ENCODE data around the gene NOS3.
"Not testable (repeated sequence)": the region's sequence is repeated elsewhere in the genome, so short reads cannot be mapped to it uniquely, and the experiment has no call there.

NOS3 gene

DNA sequence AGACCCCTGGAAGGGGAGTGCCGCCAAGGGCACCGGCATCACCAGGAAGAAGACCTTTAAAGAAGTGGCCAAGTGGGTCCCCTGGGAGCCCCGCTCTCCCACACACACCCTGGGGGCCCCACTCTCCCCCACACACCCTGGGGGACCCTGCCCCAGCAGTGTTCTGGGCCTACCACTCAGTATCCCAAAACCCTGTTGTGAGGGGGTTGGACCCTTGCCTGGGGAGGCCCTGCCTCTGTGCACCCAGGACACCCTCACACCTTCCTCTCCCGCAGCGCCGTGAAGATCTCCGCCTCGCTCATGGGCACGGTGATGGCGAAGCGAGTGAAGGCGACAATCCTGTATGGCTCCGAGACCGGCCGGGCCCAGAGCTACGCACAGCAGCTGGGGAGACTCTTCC lies 10.7 kb downstream of the NOS3 start:
- DNase-seq (ENCODE audit: low read depth), result no peak

DNA sequence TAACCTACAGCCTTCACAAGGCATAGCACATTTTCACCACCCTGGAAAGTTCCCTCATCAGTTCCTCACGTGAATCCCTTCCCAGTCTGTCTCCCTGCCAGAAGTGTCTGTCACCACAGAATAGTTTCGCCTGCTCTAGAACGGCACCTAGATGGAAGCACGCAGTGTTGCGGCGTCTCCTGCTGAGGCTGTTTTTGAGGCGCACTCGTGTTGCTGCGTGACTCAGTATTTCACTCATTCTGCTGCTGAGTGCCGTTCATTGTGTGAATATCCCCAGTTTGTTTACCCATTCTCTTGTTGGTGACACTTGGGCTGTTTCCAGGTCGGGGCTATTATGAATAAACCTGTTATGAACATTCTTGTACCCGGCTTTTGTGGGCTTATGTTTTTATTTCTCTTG lies 12.8 kb downstream of the NOS3 start:
- no peak for DNase-seq (ENCODE audit: low read depth)

GRCh38 chr7:151005566-151005965 lies 14.7 kb downstream of the NOS3 start:
- DNase-seq (ENCODE audit: low read depth), result no peak

- DNase-seq (ENCODE audit: low read depth), result no peak
Observed at GRCh38 chr7:151006590-151007300, 15.9 kb downstream of the NOS3 start.

- no peak for DNase-seq (ENCODE audit: low read depth)
Observed at GRCh38 chr7:151007469-151007898, 16.7 kb downstream of the NOS3 start.

- no peak for DNase-seq (ENCODE audit: low read depth)
Observed at GRCh38 chr7:151008143-151008510, 17.3 kb downstream of the NOS3 start.

DNA sequence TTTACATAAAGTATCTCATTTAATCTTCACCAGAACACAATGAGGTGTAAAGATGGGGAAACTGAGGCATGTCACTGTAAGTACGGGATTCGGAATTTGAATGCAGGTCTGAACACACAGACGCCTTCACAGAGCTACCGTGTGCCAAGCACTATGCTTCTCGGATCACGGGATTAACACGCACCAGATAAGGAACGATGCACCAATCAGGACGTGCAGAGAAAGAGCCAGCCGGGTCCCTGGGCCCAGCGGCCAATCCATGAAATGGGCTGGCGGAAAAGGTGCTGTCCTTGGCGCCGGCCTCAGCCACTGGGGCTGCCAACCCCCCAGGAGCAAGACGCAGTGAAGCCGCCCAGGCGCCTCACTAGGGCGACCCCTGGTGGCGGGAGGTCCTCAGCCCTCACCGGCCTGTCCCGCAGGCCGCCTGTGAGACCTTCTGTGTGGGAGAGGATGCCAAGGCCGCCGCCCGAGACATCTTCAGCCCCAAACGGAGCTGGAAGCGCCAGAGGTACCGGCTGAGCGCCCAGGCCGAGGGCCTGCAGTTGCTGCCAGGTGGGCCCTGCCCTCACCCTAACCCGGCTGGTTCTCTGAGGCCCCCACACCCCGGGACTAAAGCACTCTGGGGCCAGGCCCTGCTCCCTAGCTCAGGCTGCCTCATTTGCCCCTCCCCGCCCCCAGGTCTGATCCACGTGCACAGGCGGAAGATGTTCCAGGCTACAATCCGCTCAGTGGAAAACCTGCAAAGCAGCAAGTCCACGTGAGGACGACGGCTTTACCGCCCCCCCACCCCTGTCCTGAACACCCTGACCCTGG lies 17.9 kb downstream of the NOS3 start:
- peak; percentile 75 for DNase-seq (ENCODE audit: low read depth)

DNA sequence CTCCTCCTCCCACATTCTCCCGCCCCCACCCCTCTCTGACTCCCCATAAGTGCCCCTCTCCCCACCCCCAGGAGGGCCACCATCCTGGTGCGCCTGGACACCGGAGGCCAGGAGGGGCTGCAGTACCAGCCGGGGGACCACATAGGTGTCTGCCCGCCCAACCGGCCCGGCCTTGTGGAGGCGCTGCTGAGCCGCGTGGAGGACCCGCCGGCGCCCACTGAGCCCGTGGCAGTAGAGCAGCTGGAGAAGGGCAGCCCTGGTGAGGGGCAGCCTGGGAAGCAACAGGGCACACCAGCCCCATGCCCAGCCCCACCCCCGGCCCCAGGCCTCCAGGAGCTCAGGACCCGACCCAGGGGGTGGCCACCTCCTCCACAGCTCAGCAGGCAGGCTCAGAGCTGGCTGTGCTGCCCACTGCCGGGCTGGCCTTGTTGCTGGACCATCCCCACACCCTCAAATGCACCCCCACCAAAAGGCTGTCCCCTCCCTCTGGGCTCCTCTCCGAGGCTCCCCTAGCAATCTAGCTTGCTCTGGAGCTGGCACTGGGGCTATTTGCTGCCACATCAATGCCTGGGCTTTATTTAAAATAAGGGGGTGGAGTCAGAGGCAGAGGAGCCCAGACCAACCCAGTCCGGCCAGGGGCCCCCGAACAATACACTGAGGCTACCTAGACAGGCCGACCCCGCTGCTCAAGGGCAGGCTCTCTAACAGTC lies 18.7 kb downstream of the NOS3 start:
- no peak for DNase-seq (ENCODE audit: low read depth)

DNA sequence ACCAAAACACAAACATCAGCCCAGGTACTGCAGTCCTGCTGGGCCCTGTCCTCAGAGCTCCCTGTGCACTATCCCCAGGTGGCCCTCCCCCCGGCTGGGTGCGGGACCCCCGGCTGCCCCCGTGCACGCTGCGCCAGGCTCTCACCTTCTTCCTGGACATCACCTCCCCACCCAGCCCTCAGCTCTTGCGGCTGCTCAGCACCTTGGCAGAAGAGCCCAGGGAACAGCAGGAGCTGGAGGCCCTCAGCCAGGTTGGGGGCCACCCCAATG lies 19.2 kb downstream of the NOS3 start:
- no peak for DNase-seq (ENCODE audit: low read depth)

DNA sequence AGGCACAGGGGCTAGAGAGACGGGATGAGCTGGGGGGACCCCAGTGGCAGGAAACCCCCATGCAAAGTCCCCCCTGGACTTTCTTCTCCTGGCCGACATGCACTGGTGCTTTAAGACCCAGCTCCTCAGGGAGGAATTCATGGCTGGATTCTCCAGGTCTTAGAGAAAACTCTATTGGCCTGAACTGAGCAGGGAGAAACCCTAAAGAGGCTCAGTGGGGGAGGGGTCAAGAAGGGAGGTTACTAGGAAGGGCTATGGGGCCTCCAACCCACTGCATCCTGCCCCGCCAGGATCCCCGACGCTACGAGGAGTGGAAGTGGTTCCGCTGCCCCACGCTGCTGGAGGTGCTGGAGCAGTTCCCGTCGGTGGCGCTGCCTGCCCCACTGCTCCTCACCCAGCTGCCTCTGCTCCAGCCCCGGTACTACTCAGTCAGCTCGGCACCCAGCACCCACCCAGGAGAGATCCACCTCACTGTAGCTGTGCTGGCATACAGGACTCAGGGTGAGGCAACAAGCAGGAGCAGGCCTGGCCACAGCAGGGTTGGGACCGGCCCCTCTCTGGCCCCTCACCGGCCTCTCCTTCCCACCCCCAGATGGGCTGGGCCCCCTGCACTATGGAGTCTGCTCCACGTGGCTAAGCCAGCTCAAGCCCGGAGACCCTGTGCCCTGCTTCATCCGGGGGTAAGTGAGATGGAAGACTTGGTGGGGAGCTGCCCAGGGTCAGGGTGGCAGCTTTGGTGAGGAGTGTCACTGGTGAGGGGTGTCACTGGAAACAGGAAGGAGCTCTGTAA lies 19.7 kb downstream of the NOS3 start:
- DNase-seq (ENCODE audit: low read depth), result no peak

DNA sequence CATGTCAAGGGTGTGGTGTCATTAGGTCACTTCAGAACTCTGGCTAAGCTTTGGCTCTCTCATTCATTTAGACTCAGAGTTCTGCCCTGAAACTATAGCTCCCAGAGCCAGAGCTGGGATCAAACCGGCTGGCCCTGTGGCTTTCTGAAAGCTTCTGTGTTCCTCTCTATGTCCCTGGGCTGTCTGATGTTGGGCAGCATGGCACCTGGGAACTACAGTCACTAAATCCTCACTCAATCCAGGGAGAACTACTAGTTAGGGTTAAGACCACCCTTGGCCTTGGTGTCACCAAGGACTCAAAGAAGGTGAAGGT lies 20.2 kb downstream of the NOS3 start:
- no peak for DNase-seq (ENCODE audit: low read depth)

DNA sequence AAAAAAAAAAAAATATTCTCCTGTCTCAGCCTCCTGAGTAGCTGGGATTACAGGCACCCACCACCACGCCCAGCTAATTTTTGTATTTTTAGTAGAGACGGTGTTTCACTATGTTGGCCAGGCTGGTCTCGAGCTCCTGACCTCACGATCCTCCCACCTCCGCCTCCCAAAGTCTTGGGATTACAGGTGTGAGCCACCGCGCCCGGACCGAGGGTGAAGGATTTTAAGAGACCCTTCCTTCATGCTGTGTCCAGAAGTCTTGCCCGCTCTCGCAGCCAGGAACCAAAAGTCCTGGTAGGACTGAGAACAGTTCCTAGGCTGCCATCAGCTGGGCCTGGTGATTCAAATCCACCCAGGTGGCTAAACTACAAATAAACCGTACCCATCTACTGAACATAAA lies 20.8 kb downstream of the NOS3 start:
- not testable (repeated sequence) for DNase-seq (ENCODE audit: low read depth)

DNA sequence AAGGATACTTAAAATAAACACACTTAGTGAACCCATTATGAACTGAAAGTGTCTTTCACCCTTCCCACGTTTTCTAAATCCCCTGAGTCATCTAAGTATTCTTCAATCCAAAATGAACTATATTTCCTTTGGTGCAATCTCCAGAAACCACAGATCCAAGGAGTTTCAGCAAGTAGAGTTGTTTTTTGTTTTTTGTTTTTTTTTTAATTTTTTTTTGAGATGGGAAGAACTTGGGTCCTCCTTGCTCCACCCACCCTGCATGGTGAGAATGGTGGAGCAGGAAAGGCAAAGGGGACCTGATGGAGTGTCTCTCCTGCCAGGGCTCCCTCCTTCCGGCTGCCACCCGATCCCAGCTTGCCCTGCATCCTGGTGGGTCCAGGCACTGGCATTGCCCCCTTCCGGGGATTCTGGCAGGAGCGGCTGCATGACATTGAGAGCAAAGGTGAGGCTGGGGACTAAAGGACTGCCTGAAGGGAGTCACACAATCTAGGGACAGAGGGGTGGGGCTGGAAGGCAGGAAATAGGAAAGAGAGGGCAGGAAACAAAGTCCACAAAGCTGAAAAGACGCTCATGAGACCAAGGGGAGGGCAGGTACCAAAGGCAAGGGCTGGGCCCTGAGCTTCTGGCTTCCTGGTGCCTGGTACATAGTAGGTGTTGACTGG lies 21.3 kb downstream of the NOS3 start:
- DNase-seq (ENCODE audit: low read depth), result no peak

- DNase-seq (ENCODE audit: low read depth), result no peak
Observed at GRCh38 chr7:151012911-151013347, 22.1 kb downstream of the NOS3 start.

DNA sequence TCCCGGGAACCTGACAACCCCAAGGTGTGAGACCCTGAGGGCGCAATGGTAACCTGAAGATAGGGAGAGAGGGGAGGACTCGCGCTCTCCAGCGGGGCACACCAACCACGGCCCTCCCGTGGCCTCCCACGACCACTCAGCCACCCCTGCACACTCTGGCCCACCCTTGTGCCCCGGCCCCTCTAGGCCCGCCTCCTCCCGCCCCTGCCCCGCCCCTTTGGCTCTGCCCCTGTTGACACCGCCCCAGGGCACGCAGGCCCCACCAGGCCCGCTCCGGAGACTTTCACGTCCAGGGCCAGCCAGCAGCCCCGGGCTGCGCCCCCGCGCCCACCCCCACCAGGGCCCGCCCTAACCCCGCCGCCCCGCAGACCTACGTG lies 22.5 kb downstream of the NOS3 start:
- DNase-seq (ENCODE audit: low read depth), result no peak

DNA sequence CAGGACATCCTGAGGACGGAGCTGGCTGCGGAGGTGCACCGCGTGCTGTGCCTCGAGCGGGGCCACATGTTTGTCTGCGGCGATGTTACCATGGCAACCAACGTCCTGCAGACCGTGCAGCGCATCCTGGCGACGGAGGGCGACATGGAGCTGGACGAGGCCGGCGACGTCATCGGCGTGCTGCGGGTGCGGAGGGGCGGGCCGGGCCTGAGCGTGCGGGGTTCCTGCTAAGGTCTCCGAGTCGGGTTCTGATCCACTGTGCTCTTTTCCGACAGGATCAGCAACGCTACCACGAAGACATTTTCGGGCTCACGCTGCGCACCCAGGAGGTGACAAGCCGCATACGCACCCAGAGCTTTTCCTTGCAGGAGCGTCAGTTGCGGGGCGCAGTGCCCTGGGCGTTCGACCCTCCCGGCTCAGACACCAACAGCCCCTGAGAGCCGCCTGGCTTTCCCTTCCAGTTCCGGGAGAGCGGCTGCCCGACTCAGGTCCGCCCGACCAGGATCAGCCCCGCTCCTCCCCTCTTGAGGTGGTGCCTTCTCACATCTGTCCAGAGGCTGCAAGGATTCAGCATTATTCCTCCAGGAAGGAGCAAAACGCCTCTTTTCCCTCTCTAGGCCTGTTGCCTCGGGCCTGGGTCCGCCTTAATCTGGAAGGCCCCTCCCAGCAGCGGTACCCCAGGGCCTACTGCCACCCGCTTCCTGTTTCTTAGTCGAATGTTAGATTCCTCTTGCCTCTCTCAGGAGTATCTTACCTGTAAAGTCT lies 23.1 kb downstream of the NOS3 start:
- DNase-seq (ENCODE audit: low read depth), result peak; percentile 81

DNA sequence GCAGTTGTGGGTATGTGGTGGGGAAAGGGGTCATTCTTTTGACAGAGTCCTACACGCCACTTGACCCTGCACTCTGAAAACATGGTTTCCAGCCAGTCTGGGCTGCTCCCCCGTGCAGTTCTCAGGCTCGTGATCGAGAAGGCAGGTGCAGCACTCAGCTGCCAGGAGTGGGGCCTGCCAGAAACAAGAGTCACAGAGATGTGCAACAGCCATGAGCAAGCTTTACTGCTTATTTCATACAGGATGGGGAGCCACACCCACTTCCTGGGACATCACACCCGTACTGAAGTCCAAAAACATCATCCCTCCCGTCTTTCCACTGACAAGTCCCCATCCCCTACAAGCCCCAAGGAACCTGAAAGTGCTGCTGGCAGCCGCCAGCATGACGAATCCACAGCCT lies 24.1 kb downstream of the NOS3 start:
- no peak for DNase-seq (ENCODE audit: low read depth)

DNA sequence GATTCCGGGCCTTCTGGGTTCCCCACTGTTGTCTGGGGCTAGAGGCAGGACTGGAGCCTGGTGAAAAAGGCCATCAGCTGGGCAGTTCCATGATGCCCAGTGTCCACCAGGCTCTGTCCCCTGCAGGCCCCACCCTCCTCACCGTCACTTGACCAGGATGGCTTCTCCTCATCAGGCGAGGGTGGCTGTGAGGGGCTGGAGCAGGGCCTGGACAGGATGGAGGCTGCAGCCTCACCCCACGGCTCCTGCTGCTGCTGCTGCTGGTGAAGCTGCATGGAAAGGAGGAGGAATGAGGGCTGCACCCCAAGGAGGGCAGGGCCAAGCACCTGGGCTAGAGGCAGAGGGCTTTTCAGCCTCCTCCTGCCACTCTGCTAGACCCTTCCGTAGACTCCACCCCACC lies 25.1 kb downstream of the NOS3 start:
- no peak for DNase-seq (ENCODE audit: low read depth)

DNA sequence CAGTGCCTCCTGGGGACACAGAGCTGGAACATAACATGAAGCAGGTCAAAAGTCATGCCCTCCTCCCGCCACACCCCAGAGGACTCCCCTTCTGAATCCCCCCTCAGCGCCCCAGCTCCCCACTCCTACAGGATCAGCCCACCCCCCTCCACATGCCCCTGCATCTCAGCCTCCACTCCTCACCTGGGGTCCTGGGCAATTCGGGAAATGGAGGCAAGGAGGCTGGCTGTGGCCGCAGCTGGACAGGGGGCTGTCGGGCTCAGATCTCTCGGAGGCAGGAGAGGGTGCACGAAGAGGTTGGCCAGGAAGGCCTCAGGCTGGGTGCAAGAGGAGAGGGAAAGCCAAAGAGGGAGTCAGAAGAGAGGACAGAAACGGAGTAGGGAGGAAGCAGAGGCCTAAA lies 25.7 kb downstream of the NOS3 start:
- DNase-seq (ENCODE audit: low read depth), result no peak

DNA sequence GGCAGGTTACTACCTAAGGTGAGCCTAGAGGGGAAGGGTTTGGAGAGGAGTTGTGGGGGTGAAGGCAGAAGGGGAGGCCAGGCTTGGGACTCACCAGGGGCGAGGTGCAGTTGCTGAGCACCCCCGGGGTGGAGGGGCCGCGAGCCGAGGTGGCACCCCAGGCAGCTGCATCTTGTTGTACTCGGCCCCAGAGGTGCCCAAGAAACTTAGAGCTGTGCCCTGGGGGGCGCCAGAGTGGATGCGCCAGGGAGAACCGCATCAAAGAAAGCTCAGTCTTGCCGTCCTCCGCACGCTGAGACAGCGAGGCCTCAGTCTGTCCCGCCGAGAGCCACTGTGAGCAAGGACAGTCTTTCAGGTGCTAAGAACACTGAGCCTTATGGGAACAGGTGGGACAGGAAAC lies 26.1 kb downstream of the NOS3 start:
- DNase-seq (ENCODE audit: low read depth), result no peak

GRCh38 chr7:151017370-151017952 lies 26.6 kb downstream of the NOS3 start:
- DNase-seq (ENCODE audit: low read depth), result no peak
